ENCODE data around the gene PHLPP1.

Gene PHLPP1

DNA sequence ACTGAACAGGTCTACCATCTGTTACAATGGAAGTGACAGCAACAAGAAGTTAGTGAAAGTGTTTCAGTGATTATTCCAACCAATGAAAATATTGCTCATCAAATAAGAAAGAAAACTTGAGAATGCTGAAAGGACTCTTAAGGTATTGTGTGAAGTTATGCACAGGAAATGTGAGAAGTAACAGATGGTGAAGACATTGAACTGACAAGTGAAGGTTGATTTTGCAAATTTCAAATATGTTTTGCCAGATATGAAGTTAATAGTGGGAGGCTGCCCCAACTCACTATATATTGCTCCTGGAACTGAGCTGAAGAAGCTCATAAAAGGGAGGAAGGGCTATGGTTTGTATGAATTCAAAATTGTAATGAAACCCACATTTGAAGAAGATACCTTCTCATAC lies 97.5 kb downstream of the PHLPP1 start:
- ChIA-PET CTCF (no interaction called here), POLR2A (interaction anchor here (1.0 to 1.2 kb wide), 2 partner anchors 24 to 98 kb away, joined by 3 to 4 read pairs; partner anchors contain the start of gene PHLPP1)
- H3K27ac ChIP-seq (ENCODE audit: extremely low read depth, low read depth, low read length), result no peak overlapping the region
- no peaks in the 10 kb centered on the region for H3K9me3 ChIP-seq (ENCODE audit: control insufficient read depth, insufficient read depth, low read depth, low read length)
- no peaks in the 10 kb centered on the region; a peak in 1 of 3 replicates for H3K36me3 ChIP-seq (ENCODE audit: control insufficient read depth in 2 of 2, insufficient read depth in 1 of 2, low read length in 2 of 2)
- no peak overlapping the region for H3K4me3 ChIP-seq (ENCODE audit: low read depth, low read length)
- TF ChIP-seq ZNF19 (tag by site-specific recombination; IDR thresholded peaks at IDR 0.05; ENCODE audit: low read depth) (no peak), PRDM1 (tag by site-specific recombination; IDR thresholded peaks at IDR 0.05) (peak; percentile 54; the same call in 1 of the 2 replicates), SCRT1 (tag by site-specific recombination; IDR thresholded peaks at IDR 0.05; ENCODE audit: borderline replicate concordance) (0 out of 2 replicates have a peak, but pooled peaks have one; percentile 25), ZBTB20 (tag by site-specific recombination; IDR thresholded peaks at IDR 0.05) (no peak), BCL11A (tag by site-specific recombination; IDR thresholded peaks at IDR 0.05; ENCODE audit: low read depth) (no peak), ZBTB7A (tag by site-specific recombination; IDR thresholded peaks at IDR 0.05; ENCODE audit: low read depth) (no peak), ZNF548 (tag by site-specific recombination; IDR thresholded peaks at IDR 0.05) (no peak)
- H3K4me1 ChIP-seq (ENCODE audit: control insufficient read depth, insufficient read depth, low read length), result peaks cover 43% of the 10 kb centered on the region

DNA sequence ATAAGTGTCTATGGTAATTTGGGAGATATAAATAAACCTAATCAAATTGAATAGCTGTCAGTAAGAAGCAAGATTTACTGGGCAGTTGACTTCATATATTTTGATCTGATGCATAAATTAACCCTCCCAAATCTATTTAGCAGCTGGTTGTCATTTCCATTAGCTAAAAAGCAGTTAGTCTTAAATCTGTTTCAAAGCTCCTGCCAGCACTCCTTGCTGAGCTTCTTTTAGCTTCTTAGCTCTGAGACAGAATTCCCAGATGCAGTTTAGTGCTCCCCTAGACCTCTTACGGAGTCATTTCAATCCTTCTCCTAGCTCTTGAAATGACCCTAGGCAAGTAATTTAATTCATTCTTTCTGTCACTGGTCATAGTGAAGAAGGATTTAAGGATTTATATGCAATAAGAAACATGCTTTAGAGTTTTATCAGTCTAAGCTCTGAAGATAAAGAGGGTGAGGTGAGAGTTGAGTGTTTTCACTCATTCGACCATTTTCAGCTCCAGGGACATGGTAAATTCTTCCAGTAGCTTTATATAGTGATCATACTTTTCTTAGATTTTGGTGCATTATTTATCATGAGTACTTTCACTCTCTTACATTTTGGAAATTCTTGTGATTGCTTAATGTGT lies 98.9 kb downstream of the PHLPP1 start:
- Histone ChIP-seq H3K4me3 (ENCODE audit: low read depth, low read length) (no peak overlapping the region), H3K36me3 (ENCODE audit: control insufficient read depth in 2 of 2, insufficient read depth in 1 of 2, low read length in 2 of 2) (no peaks in the 10 kb centered on the region; a peak in 1 of 3 replicates), H3K9me3 (ENCODE audit: control insufficient read depth, insufficient read depth, low read depth, low read length) (no peaks in the 10 kb centered on the region), H3K4me1 (ENCODE audit: control insufficient read depth, insufficient read depth, low read length) (peaks cover 43% of the 10 kb centered on the region), H3K27ac (ENCODE audit: extremely low read depth, low read depth, low read length) (no peak overlapping the region)
- ChIA-PET CTCF (interaction anchor here (1.0 kb wide), 2 partner anchors 93 to 169 kb away, joined by 3 read pairs; no protein-coding TSS in a partner anchor), POLR2A (interaction anchor here (0.6 to 0.7 kb wide), 3 partner anchors 96 to 99 kb away, joined by 3 to 4 read pairs (median 4); no protein-coding TSS in a partner anchor)
- TF ChIP-seq, protein P1, sequence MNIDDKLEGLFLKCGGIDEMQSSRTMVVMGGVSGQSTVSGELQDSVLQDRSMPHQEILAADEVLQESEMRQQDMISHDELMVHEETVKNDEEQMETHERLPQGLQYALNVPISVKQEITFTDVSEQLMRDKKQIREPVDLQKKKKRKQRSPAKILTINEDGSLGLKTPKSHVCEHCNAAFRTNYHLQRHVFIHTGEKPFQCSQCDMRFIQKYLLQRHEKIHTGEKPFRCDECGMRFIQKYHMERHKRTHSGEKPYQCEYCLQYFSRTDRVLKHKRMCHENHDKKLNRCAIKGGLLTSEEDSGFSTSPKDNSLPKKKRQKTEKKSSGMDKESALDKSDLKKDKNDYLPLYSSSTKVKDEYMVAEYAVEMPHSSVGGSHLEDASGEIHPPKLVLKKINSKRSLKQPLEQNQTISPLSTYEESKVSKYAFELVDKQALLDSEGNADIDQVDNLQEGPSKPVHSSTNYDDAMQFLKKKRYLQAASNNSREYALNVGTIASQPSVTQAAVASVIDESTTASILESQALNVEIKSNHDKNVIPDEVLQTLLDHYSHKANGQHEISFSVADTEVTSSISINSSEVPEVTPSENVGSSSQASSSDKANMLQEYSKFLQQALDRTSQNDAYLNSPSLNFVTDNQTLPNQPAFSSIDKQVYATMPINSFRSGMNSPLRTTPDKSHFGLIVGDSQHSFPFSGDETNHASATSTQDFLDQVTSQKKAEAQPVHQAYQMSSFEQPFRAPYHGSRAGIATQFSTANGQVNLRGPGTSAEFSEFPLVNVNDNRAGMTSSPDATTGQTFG (tag by site-specific recombination; IDR thresholded peaks at IDR 0.05; ENCODE audit: borderline replicate concordance), result no peak
- TF ChIP-seq ZNF19 (tag by site-specific recombination; IDR thresholded peaks at IDR 0.05; ENCODE audit: low read depth), result no peak
- peak; percentile 54; the same call in 1 of the 2 replicates for TF ChIP-seq PRDM1 (tag by site-specific recombination; IDR thresholded peaks at IDR 0.05)
- no peak for TF ChIP-seq ZNF248 (tag by site-specific recombination; IDR thresholded peaks at IDR 0.05)
- no peak for TF ChIP-seq KLF7 (tag by site-specific recombination; IDR thresholded peaks at IDR 0.05; ENCODE audit: borderline replicate concordance)
- TF ChIP-seq ZNF596 (tag by site-specific recombination; IDR thresholded peaks at IDR 0.05), result no peak
- TF ChIP-seq ZNF843 (tag by site-specific recombination; IDR thresholded peaks at IDR 0.05), result peak; percentile 43; the same call in 1 of the 2 replicates
- no peak for TF ChIP-seq ZBTB20 (tag by site-specific recombination; IDR thresholded peaks at IDR 0.05)
- no peak for TF ChIP-seq ZBTB8A (tag by site-specific recombination; IDR thresholded peaks at IDR 0.05)
- TF ChIP-seq, protein P2, sequence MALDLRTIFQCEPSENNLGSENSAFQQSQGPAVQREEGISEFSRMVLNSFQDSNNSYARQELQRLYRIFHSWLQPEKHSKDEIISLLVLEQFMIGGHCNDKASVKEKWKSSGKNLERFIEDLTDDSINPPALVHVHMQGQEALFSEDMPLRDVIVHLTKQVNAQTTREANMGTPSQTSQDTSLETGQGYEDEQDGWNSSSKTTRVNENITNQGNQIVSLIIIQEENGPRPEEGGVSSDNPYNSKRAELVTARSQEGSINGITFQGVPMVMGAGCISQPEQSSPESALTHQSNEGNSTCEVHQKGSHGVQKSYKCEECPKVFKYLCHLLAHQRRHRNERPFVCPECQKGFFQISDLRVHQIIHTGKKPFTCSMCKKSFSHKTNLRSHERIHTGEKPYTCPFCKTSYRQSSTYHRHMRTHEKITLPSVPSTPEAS (tag by site-specific recombination; IDR thresholded peaks at IDR 0.05), result no peak
- TF ChIP-seq, protein P3, sequence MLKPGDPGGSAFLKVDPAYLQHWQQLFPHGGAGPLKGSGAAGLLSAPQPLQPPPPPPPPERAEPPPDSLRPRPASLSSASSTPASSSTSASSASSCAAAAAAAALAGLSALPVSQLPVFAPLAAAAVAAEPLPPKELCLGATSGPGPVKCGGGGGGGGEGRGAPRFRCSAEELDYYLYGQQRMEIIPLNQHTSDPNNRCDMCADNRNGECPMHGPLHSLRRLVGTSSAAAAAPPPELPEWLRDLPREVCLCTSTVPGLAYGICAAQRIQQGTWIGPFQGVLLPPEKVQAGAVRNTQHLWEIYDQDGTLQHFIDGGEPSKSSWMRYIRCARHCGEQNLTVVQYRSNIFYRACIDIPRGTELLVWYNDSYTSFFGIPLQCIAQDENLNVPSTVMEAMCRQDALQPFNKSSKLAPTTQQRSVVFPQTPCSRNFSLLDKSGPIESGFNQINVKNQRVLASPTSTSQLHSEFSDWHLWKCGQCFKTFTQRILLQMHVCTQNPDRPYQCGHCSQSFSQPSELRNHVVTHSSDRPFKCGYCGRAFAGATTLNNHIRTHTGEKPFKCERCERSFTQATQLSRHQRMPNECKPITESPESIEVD (tag by site-specific recombination; IDR thresholded peaks at IDR 0.05), result peak; percentile 85
- TF ChIP-seq ZNF677 (tag by site-specific recombination; IDR thresholded peaks at IDR 0.05), result no peak
- TF ChIP-seq ZNF707 (tag by site-specific recombination; IDR thresholded peaks at IDR 0.05), result no peak
- no peak for TF ChIP-seq ZNF23 (tag by site-specific recombination; IDR thresholded peaks at IDR 0.05; ENCODE audit: borderline replicate concordance)
- peak; percentile 57; the same call in 1 of the 2 replicates for TF ChIP-seq FEZF1 (tag by site-specific recombination; IDR thresholded peaks at IDR 0.05)
- TF ChIP-seq, protein P4, sequence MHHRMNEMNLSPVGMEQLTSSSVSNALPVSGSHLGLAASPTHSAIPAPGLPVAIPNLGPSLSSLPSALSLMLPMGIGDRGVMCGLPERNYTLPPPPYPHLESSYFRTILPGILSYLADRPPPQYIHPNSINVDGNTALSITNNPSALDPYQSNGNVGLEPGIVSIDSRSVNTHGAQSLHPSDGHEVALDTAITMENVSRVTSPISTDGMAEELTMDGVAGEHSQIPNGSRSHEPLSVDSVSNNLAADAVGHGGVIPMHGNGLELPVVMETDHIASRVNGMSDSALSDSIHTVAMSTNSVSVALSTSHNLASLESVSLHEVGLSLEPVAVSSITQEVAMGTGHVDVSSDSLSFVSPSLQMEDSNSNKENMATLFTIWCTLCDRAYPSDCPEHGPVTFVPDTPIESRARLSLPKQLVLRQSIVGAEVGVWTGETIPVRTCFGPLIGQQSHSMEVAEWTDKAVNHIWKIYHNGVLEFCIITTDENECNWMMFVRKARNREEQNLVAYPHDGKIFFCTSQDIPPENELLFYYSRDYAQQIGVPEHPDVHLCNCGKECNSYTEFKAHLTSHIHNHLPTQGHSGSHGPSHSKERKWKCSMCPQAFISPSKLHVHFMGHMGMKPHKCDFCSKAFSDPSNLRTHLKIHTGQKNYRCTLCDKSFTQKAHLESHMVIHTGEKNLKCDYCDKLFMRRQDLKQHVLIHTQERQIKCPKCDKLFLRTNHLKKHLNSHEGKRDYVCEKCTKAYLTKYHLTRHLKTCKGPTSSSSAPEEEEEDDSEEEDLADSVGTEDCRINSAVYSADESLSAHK (tag by site-specific recombination; IDR thresholded peaks at IDR 0.05), result peak; percentile 26; the same call in 1 of the 2 replicates
- TF ChIP-seq ZNF624 (tag by site-specific recombination; IDR thresholded peaks at IDR 0.05), result no peak
- TF ChIP-seq KLF10 (tag by site-specific recombination; IDR thresholded peaks at IDR 0.05), result no peak
